NCI-H2081 (cell line): ENCODE data around the gene KAT6B.
"Not testable (repeated sequence)": the region's sequence is repeated elsewhere in the genome, so short reads cannot be mapped to it uniquely, and the experiment has no call there.

Source experiments
- DNase-seq, 2 experiments: peaks; one replicate each; lab custom pipeline; 2025; lab: John Stamatoyannopoulos, UW

The KAT6B gene

DNA sequence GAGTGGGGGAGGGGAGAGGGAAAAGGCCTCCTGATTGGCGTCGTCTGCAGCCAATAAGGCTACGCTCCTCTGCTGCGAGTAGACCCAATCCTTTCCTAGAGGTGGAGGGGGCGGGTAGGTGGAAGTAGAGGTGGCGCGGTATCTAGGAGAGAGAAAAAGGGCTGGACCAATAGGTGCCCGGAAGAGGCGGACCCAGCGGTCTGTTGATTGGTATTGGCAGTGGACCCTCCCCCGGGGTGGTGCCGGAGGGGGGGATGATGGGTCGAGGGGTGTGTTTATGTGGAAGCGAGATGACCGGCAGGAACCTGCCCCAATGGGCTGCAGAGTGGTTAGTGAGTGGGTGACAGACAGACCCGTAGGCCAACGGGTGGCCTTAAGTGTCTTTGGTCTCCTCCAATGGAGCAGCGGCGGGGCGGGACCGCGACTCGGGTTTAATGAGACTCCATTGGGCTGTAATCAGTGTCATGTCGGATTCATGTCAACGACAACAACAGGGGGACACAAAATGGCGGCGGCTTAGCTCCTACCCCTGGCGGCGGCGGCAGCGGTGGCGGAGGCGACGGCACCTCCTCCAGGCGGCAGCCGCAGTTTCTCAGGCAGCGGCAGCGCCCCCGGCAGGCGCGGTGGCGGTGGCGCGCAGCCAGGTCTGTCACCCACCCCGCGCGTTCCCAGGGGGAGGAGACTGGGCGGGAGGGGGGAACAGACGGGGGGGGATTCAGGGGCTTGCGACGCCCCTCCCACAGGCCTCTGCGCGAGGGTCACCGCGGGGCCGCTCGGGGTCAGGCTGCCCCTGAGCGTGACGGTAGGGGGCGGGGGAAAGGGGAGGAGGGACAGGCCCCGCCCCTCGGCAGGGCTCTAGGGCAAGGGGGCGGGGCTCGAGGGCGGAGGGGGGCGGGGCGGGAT is at the start of gene KAT6B:
TSS of gene KAT6B (plus strand) at position 459 of the 903 bp plus-strand sequence. CDS start 16,258 bp downstream, outside the sequence.
- DNase-seq: peak; percentile 99 to 100

DNA sequence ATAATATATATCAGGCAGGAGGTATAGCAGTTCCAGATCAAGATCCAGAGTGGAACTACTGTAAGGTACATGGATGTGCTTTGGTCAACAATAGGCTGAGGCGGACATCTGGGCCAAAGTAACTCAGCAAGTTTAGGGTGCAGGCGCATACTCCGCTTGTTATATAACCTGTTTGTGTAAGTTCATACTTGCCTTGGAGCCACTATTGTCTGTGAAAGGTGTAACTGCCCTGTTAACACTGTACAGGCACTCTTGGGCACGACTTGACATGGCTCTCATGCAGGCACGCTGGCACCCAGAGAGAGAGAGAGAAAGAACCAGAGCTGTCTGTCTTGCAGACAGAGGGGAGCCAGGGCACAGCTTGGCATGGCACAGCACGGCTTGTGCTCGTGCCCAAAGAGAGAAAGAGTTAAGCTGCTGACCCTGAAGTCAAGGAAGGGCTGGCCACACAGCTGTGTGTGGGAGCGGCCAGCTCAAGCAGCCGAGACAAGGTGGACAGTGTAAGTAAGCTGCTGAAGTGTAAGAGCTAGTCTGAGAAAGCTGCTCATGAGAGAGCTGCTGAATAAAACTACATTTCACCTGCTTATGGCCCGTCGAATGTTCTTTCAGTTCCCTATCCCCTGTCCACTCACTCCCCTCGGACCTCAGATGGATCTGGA is 47.8 kb upstream of the KAT6B start:
- no peak for DNase-seq

DNA sequence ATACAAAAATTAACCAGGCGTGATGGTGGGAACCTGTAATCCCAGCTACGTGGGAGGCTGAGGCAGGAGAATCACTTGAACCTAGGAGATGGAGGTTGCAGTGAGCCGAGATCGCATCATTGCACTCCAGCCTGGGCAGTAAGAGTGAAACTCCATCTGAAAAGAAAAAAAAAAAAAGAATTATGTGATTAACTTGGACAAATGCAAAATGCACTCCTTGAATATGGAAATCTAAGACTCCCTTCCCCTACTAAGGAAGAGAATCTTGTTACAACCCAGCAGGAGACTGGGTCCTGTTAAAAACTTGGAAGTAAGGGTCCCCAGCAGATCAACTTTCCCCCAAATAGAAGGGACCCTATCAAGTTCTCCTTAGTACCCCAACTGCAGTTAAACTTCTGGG is 44.5 kb upstream of the KAT6B start:
- DNase-seq: not testable (repeated sequence)

DNA sequence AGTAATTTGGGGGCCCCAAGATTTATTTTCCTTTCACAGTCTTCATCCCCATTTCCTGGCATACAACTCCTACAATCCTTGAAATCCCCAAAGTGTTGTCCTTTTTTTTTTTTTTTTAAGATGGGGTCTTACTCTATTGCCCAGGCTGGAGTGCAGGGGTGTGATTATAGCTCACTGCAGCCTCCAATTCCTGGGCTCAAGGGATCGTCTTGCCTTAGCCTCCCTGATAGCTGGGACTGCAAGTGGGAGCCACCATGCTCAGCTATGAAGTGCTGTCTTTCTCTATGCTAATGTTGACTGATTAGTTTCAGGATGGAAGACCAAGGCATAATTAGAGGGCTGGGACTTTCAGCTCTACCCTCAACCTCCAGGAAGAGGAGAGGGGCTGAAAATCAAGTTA is 41.9 kb upstream of the KAT6B start:
- no peak for DNase-seq

- DNase-seq: peak in 1 of 2 experiments; percentile 55
Observed at GRCh38 chr10:74786126-74786525, 40.3 kb upstream of the KAT6B start.

- no peak for DNase-seq
Observed at GRCh38 chr10:74787457-74787856, 38.9 kb upstream of the KAT6B start.

DNA sequence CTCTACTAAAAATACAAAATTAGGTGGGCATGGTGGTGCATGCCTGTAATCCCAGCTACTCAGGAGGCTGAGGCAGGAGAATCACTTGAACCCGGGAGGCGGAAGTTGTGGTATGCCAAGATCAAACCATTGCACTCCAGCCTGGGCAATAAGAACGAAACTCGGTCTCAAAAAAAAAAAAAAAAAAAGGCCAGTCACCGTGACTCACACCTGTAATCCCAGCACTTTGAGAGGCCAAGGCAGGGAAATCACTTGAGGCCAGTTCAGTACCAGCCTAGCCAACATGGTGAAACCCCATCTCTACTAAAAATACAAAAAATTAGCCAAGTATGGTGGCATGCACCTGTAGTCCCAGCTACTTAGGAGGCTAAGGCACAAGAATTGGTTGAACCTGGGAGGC is 34.4 kb upstream of the KAT6B start:
- DNase-seq: not testable (repeated sequence)

- DNase-seq: no peak
Observed at GRCh38 chr10:74792726-74793125, 33.7 kb upstream of the KAT6B start.

DNA sequence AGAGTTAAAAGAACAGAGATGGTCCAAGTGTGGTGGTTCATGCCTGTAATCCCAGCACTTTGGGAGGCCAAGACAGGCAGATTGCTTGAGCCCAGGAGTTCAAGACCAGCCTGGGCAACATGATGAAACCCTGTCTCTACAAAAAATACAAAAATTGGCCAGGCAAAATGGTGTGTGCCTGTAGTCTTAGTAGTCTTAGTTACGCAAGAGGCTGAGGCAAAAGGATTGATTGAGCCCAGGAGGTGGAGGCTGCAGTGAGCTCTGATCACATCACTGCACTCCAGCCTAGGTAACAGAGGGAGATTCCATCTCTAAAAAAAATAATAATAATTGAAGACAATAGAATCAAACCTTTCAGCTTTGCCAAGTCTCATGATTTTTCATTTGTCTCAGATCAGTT is 33.2 kb upstream of the KAT6B start:
- DNase-seq: not testable (repeated sequence)

DNA sequence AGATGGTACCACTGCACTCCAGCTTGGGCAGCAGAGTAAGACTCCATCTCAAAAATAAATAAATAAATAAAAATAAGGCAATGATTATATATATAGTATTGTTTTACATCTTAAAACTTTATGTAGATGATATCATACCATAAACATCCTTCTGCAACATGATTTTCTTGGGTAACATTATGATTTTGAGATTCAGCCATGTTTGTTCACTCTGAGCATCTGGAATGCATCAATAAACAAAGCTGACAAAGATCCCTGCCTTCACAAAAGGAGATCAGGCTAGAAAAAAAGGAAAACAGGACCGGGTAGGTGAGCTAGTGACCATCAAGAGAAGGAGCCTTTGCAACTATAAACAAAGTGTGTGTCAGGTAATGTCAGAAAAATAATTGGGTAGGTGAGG is 31.9 kb upstream of the KAT6B start:
- no peak for DNase-seq

GRCh38 chr10:74797550-74797949 is 28.9 kb upstream of the KAT6B start:
- no peak for DNase-seq

DNA sequence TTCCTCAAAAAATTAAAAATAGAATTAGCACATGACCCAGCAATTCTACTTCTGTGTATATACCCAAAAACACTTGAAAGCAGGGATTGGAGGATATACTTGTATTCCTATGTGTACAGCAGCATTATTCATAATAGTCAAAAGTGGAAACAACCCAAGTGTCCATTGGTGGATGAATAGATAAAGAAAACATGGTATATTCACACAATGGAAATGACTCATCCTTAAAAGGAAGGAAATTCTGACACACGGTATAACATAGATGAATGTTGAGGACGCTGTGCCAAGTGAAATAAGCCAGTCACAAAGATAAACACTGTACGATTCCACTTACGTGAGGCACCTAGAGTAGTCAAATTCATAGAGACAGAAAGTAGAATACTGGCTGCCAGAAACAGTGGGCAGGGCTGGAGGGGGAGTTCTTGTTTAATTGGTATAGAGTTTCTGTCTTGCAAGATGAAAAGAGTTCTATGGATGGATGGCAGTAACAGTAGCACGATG is 26.6 kb upstream of the KAT6B start:
- peak in 1 of 2 experiments; percentile 36 for DNase-seq

- no peak for DNase-seq
Observed at GRCh38 chr10:74801447-74801846, 25.0 kb upstream of the KAT6B start.

DNA sequence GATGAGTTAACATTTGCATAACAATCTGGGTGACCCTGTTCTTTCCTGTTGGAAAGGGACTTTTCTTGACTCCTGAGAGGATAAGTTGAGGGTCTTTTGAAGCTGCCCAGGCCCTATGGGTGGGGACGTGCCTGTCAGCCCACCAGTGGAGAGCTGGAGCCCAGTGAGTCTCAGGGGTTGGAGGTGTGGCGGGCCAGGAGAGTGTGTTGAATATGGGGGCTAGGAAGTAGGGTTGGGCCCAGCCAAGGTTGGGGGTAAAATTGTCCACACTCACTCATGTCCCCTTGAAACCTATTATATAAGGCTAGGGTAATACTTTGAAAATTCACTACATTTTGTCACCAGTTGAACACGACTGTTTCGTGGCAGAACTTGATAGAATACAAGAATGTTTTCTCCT is 17.9 kb upstream of the KAT6B start:
- no peak for DNase-seq

GRCh38 chr10:74810087-74810486 is 16.3 kb upstream of the KAT6B start:
- DNase-seq: no peak

DNA sequence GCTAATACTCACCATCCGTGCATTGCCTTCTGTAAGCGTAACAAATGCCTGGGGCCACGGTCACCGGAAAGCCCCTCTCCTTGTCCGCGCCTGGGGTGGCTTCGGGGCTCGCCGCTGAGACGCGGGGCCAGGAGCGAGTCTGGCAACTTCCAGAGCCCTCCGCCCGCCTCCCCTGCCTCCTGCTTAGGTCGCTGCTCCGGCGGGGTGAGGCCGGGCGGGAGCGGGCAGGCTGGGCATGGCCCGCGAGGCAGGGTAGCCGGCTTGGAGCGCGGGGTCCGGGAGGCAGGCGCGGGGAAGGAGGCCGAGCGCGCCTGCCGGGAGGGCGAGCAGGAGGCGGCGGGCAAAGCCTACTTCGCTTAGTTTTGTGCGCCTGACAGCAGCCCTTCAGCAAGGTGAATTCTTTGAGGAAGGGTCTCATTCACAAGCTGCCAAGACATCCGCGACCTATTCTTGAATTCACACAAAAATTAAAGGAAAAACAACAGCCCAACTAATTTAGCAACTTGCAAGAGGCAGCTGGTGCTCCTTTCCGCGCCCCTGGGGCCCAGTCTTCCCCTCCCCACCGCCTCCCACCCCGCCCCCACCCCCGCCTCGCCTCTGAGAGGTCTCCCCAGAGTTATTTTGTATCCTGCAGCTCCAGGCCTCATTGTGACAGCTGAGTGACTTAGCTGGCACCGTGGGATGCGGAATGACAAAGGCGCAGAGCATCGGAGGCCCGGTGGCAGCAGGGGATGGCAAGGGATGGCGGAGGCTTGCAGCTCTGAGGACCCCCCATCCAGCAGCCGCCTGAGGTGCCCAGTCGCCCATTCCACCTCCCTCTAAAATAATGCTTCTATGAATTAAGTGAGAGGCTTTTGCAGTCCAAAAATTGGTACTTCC is 12.8 kb upstream of the KAT6B start:
- DNase-seq: no peak

- no peak for DNase-seq
Observed at GRCh38 chr10:74814797-74815196, 11.6 kb upstream of the KAT6B start.

DNA sequence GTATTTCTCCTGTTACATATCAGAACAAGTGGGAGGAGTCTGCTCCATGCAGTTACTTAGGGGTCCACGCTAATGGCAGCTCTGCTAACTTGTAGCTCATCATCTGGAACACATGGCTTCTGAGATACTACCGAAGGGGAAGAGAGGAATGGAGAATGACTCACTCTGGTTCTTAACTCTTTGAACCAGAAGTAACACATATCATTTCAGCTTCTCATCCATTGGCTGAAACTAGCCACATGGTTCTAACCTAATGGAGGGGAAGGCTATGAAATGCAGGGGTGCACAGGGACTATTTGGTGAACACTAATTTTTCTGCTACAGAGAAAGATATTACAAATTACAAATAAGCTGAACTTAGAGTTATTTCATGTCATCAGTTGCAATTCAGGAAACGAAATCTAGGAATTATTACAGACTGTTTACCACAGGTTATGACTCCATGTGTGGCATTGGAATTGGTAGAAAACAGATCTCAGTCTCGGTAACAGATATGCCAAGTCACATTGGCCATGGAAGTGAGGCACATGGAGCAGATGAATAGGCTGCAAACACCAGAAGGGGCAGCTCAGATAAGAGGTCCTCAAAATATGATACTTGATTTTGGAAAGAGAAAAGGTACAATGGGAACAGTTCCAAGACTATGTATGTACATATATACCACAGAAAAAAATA is 9.4 kb upstream of the KAT6B start:
- DNase-seq: peak in 1 of 2 experiments; percentile 4

- peak in 1 of 2 experiments; percentile 61 for DNase-seq
Observed at GRCh38 chr10:74821501-74821900, 4.9 kb upstream of the KAT6B start.

GRCh38 chr10:74822101-74822500 is 4.3 kb upstream of the KAT6B start:
- DNase-seq: no peak

DNA sequence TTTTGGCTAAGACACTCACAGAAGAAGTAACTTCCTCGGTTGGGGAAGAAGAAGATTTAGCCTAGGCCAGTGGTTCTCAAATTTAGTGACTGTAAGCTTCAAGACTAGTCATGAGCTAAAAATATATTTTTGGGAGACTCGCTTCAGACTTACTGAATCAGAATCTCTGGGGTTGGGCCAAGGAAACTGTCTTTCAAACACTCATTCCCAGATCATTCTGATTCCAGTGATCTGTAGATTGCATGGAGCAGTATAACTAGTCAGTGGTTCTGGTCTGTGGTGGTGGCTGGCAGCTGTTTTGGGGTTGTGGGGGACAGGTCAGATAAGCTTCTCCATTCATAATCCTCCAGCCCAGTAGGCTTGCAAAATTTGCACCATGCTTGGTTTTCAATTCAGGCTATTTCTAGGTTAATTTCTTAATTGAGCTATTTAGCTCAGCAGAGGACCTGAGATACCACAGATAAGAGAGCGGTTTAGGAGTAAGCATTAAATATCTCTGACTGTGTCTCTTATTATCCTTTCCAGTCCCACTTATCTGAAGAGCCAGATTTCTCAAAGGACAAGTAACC is 3.8 kb upstream of the KAT6B start:
- no peak for DNase-seq
